GM12891 (cell line): ENCODE results near the gene STK32A.
"Not testable (repeated sequence)": the region's sequence is repeated elsewhere in the genome, so short reads cannot be mapped to it uniquely, and the experiment has no call there.

Source experiments
- DNase-seq: peaks from one replicate; pipeline ENCODE4 v3.0.0; 2011; ENCODE audit warnings: low spot score; ENCODE audit not compliant: insufficient read length
- FAIRE-seq: peaks from 2 replicates; lab custom pipeline; 2011; peaks lifted over from hg19 to GRCh38; lab: Jason Lieb, UNC
- PAX5 ChIP-seq: IDR thresholded peaks from 2 replicates; pipeline ENCODE4 v1.6.1; 2011; ENCODE audit warnings: low read length, moderate library complexity, mild to moderate bottlenecking; ENCODE audit not compliant: insufficient read depth, severe bottlenecking
- POLR2A ChIP-seq: IDR thresholded peaks from 2 replicates; pipeline ENCODE4 v1.6.1; 2011; ENCODE audit warnings: low read depth, low read length, control low read depth
- POLR2AphosphoS5 ChIP-seq: IDR thresholded peaks from 2 replicates; pipeline ENCODE4 v1.6.1; 2011; ENCODE audit warnings: low read depth, low read length, control low read depth
- POU2F2 ChIP-seq: IDR thresholded peaks from 2 replicates; pipeline ENCODE4 v1.6.1; 2011; ENCODE audit warnings: low read depth, mild to moderate bottlenecking, control low read depth, low read length, moderate library complexity
- SPI1 ChIP-seq: IDR thresholded peaks from 2 replicates; pipeline ENCODE4 v1.6.1; 2011; ENCODE audit warnings: low read depth, low read length, control low read depth
- TAF1 ChIP-seq: IDR thresholded peaks from 2 replicates; pipeline ENCODE4 v1.6.1; 2011; ENCODE audit warnings: low read depth, low read length, control low read depth

The STK32A gene

GRCh38 chr5:147359581-147359980 lies 124.8 kb downstream of the STK32A start:
- TF ChIP-seq TAF1 (no peak), SPI1 (no peak), POLR2A (no peak), POU2F2 (no peak), PAX5 (no peak), POLR2AphosphoS5 (no peak)
- no peak for FAIRE-seq
- DNase-seq = no peak

GRCh38 chr5:147360816-147361215 lies 126.0 kb downstream of the STK32A start:
- TF ChIP-seq PAX5 (no peak), SPI1 (no peak), POU2F2 (no peak), POLR2A (no peak), POLR2AphosphoS5 (no peak), TAF1 (no peak)
- DNase-seq = no peak
- FAIRE-seq = no peak

GRCh38 chr5:147361441-147362175 lies 126.8 kb downstream of the STK32A start:
- no peak for FAIRE-seq
- TF ChIP-seq PAX5 = no peak
- no peak for TF ChIP-seq POLR2AphosphoS5
- no peak for TF ChIP-seq SPI1
- no peak for TF ChIP-seq POU2F2
- no peak for TF ChIP-seq TAF1
- TF ChIP-seq POLR2A = no peak
- no peak for DNase-seq

- not testable (repeated sequence) for FAIRE-seq, DNase-seq
Observed at GRCh38 chr5:147367381-147367780, 132.6 kb downstream of the STK32A start.

- TF ChIP-seq PAX5 (no peak), POU2F2 (no peak), POLR2A (no peak), SPI1 (no peak), POLR2AphosphoS5 (no peak), TAF1 (no peak)
- DNase-seq = no peak
Observed at GRCh38 chr5:147369742-147370374, 135.0 kb downstream of the STK32A start.

GRCh38 chr5:147371290-147371689 lies 136.5 kb downstream of the STK32A start:
- TF ChIP-seq POLR2AphosphoS5 = no peak
- TF ChIP-seq SPI1 = no peak
- no peak for TF ChIP-seq TAF1
- no peak for TF ChIP-seq POU2F2
- no peak for TF ChIP-seq POLR2A
- no peak for TF ChIP-seq PAX5
- DNase-seq = no peak
- no peak for FAIRE-seq

More at GRCh38 chr5:147369742-147370374, 135.0 kb downstream of the STK32A start:
- no peak for FAIRE-seq

GRCh38 chr5:147372191-147372590 lies 137.4 kb downstream of the STK32A start:
- TF ChIP-seq POU2F2 (no peak), TAF1 (no peak), POLR2A (no peak), PAX5 (no peak), POLR2AphosphoS5 (no peak), SPI1 (no peak)
- DNase-seq = no peak
- no peak for FAIRE-seq

GRCh38 chr5:147373328-147373727 lies 138.5 kb downstream of the STK32A start:
- FAIRE-seq (no peak), DNase-seq (no peak)
- no peak for TF ChIP-seq PAX5
- no peak for TF ChIP-seq POU2F2
- TF ChIP-seq SPI1 = no peak
- no peak for TF ChIP-seq POLR2A
- no peak for TF ChIP-seq POLR2AphosphoS5
- TF ChIP-seq TAF1 = no peak

- DNase-seq = no peak
- no peak for TF ChIP-seq SPI1
Observed at GRCh38 chr5:147375151-147375550, 140.3 kb downstream of the STK32A start.

GRCh38 chr5:147377682-147378081 lies 142.9 kb downstream of the STK32A start:
- TF ChIP-seq TAF1 (no peak), SPI1 (no peak), POU2F2 (no peak), PAX5 (no peak), POLR2AphosphoS5 (no peak), POLR2A (no peak)
- DNase-seq = no peak
- FAIRE-seq = no peak

More at GRCh38 chr5:147375151-147375550, 140.3 kb downstream of the STK32A start:
- no peak for FAIRE-seq
